H1 (cell line): Measurements from ENCODE around the gene SLC26A9. TPM values are rescaled to one million over a fixed set of nuclear protein-coding genes. Genes with fewer than 3 reads are reported as not detected.

Source experiments
- CTCF ChIA-PET: fragments of 300-600 bp; sonication (Branson Sonifier 250); formaldehyde crosslinking; loops from one replicate; lab custom pipeline; 2021; ENCODE audit not compliant: partially characterized antibody; lab: Charles Lee
- POLR2A ChIA-PET: fragments of 300-600 bp; sonication (Branson Sonifier 250); formaldehyde crosslinking; loops from one replicate; lab custom pipeline; 2021; ENCODE audit warnings: inconsistent platforms; ENCODE audit not compliant: partially characterized antibody; lab: Charles Lee
- DNase-seq, 2 experiments: peaks; one replicate each; pipeline versions ENCODE4 v3.0.0 to v3.0.0-alpha.2; 2010 to 2022; ENCODE audit warnings: low spot score in 2 of 2, low read depth in 1 of 2, mixed read lengths in 1 of 2
- FAIRE-seq: peaks from 2 replicates; lab custom pipeline; 2011; peaks lifted over from hg19 to GRCh38; lab: Jason Lieb, UNC
- H2AFZ ChIP-seq: 2 replicates; pipeline ENCODE4 v1.8.1; 2012; ENCODE audit warnings: low read length, inconsistent platforms
- H2AK5ac ChIP-seq: 2 replicates; pipeline ENCODE4 v1.6.1; 2013; ENCODE audit warnings: low read depth, low read length
- H2BK120ac ChIP-seq: replicated peaks from 2 replicates; pipeline ENCODE3; 2013; ENCODE audit warnings: low read depth, low read length, inconsistent platforms
- H2BK12ac ChIP-seq: 2 replicates; pipeline ENCODE4 v1.6.1; 2013; ENCODE audit warnings: low read depth, low read length
- H2BK15ac ChIP-seq: 2 replicates; pipeline ENCODE4 v1.6.1; 2013; ENCODE audit warnings: low read length
- H2BK20ac ChIP-seq: 2 replicates; pipeline ENCODE4 v1.6.1; 2013; ENCODE audit warnings: low read length
- H2BK5ac ChIP-seq: 2 replicates; pipeline ENCODE4 v1.6.1; 2013; ENCODE audit warnings: low read depth, low read length
- H3K14ac ChIP-seq: 2 replicates; pipeline ENCODE4 v1.6.1; 2013; ENCODE audit warnings: inconsistent platforms; ENCODE audit not compliant: insufficient read length
- H3K18ac ChIP-seq: 2 replicates; pipeline ENCODE4 v1.6.1; 2013; ENCODE audit warnings: low read length; ENCODE audit errors: extremely low read depth
- H3K23ac ChIP-seq: 2 replicates; pipeline ENCODE4 v1.6.1; 2013; ENCODE audit warnings: inconsistent platforms; ENCODE audit not compliant: insufficient read length
- H3K23me2 ChIP-seq: 2 replicates; pipeline ENCODE4 v1.6.1; 2013; ENCODE audit warnings: low read depth, low read length
- H3K27ac ChIP-seq: 2 replicates; pipeline ENCODE4 v1.6.1; 2011; ENCODE audit warnings: low read depth, low read length, inconsistent platforms
- H3K27me3 ChIP-seq, 4 experiments: replicated peaks in 1 of 4; 1 replicate in 1 of 4; 2 replicates in 3 of 4; pipeline versions ENCODE4 v1.6.1 to v1.8.1; 2011 to 2013; ENCODE audit warnings: low read length in 3 of 4, mild to moderate bottlenecking in 3 of 4, inconsistent platforms in 2 of 4, mixed read lengths in 2 of 4, moderate library complexity in 1 of 4; ENCODE audit not compliant: control insufficient read depth in 3 of 4, insufficient read depth in 3 of 4; ENCODE audit errors: extremely low read depth in 1 of 4
- H3K36me3 ChIP-seq, 4 experiments: 2 replicates each; pipeline versions ENCODE4 v1.6.1 to v1.8.1; 2011 to 2013; ENCODE audit warnings: mild to moderate bottlenecking in 4 of 4, low read length in 3 of 4, moderate library complexity in 2 of 4, control low read depth in 1 of 4, inconsistent platforms in 1 of 4; ENCODE audit not compliant: insufficient read depth in 4 of 4, control insufficient read depth in 2 of 4
- H3K4ac ChIP-seq: replicated peaks from 2 replicates; pipeline ENCODE3; 2013; ENCODE audit warnings: low read length, low read depth, mixed read lengths, inconsistent platforms; ENCODE audit not compliant: insufficient read length
- H3K4me1 ChIP-seq, 4 experiments: replicated peaks in 1 of 4; 1 replicate in 1 of 4; 2 replicates in 3 of 4; pipeline versions ENCODE4 v1.6.1 to v1.8.1; 2011 to 2013; ENCODE audit warnings: low read length in 3 of 4, inconsistent platforms in 2 of 4, mixed read lengths in 1 of 4; ENCODE audit not compliant: insufficient read depth in 4 of 4, control insufficient read depth in 3 of 4
- H3K4me2 ChIP-seq, 2 experiments: 2 replicates each; pipeline versions ENCODE4 v1.6.1 to v1.8.1; 2011 to 2013; ENCODE audit warnings: low read depth in 2 of 2, low read length in 2 of 2, control low read depth in 1 of 2, inconsistent platforms in 1 of 2, mild to moderate bottlenecking in 1 of 2; ENCODE audit not compliant: insufficient read depth in 1 of 2
- H3K4me3 ChIP-seq, 4 experiments: fragments of 200-600, 300-600 bp in 1 of 4; sonication (generic), shearing (Covaris generic), sonication (Bioruptor Twin) in 1 of 4; 2 replicates each; pipeline versions ENCODE4 v1.5.1 to v1.8.1; 2011 to 2016; ENCODE audit warnings: low read length in 4 of 4, low read depth in 3 of 4, control low read depth in 2 of 4, inconsistent platforms in 2 of 4, mild to moderate bottlenecking in 2 of 4, mixed read lengths in 1 of 4, moderate library complexity in 1 of 4; ENCODE audit not compliant: insufficient read depth in 2 of 4; ENCODE audit errors: extremely low read depth in 1 of 4
- H3K56ac ChIP-seq: replicated peaks from 2 replicates; pipeline ENCODE3; 2013; ENCODE audit warnings: low read depth, mild to moderate bottlenecking, mixed read lengths, low read length, inconsistent platforms; ENCODE audit not compliant: insufficient read length
- H3K79me1 ChIP-seq: 2 replicates; pipeline ENCODE4 v1.6.1; 2013; ENCODE audit warnings: low read depth, low read length, control low read depth
- H3K79me2 ChIP-seq, 2 experiments: 2 replicates each; pipeline versions ENCODE4 v1.6.1 to v1.8.1; 2012 to 2013; ENCODE audit warnings: low read length in 2 of 2, mild to moderate bottlenecking in 2 of 2, inconsistent platforms in 1 of 2; ENCODE audit not compliant: insufficient read depth in 2 of 2, control insufficient read depth in 1 of 2
- H3K9ac ChIP-seq, 4 experiments: replicated peaks in 1 of 4; 1 replicate in 1 of 4; 2 replicates in 3 of 4; pipeline versions ENCODE4 v1.6.1 to v1.8.1; 2011 to 2013; ENCODE audit warnings: low read depth in 3 of 4, low read length in 3 of 4, control low read depth in 2 of 4, mild to moderate bottlenecking in 2 of 4, moderate library complexity in 2 of 4, inconsistent platforms in 1 of 4; ENCODE audit errors: extremely low read depth in 1 of 4
- H3K9me3 ChIP-seq, 2 experiments: 2 replicates each; pipeline versions ENCODE4 v1.6.1 to v1.8.1; 2012 to 2013; ENCODE audit warnings: mild to moderate bottlenecking in 2 of 2, moderate library complexity in 2 of 2, control low read depth in 1 of 2, inconsistent platforms in 1 of 2, low read depth in 1 of 2, low read length in 1 of 2, mixed read lengths in 1 of 2; ENCODE audit not compliant: insufficient read depth in 2 of 2
- H4K20me1 ChIP-seq, 2 experiments: replicated peaks in 1 of 2; 2 replicates each; pipeline versions ENCODE3 to v1.8.1; 2011 to 2013; ENCODE audit warnings: inconsistent platforms in 2 of 2, low read length in 2 of 2, mild to moderate bottlenecking in 1 of 2; ENCODE audit not compliant: insufficient read depth in 2 of 2, control insufficient read depth in 1 of 2
- H4K5ac ChIP-seq: 2 replicates; pipeline ENCODE4 v1.6.1; 2013; ENCODE audit warnings: low read length, low read depth, mixed read lengths, inconsistent platforms; ENCODE audit not compliant: insufficient read length
- H4K8ac ChIP-seq: 2 replicates; pipeline ENCODE4 v1.8.0; 2013; ENCODE audit warnings: mild to moderate bottlenecking, moderate library complexity, low read length, inconsistent platforms; ENCODE audit not compliant: insufficient read depth; ENCODE audit errors: extremely low read depth
- H4K91ac ChIP-seq: replicated peaks from 2 replicates; pipeline ENCODE3; 2013; ENCODE audit warnings: low read length, mixed read lengths, inconsistent platforms; ENCODE audit not compliant: insufficient read length
- CEBPB ChIP-seq: IDR thresholded peaks from 2 replicates; pipeline ENCODE4 v1.6.1; 2012; ENCODE audit warnings: low read depth, low read length
- MAFK ChIP-seq: IDR thresholded peaks from 2 replicates; pipeline ENCODE4 v1.6.1; 2012; ENCODE audit warnings: low read depth, mild to moderate bottlenecking, improper control_type of control experiment, low read length
- SIN3A ChIP-seq, 2 experiments: IDR thresholded peaks in 1 of 2; conservative IDR thresholded peaks in 1 of 2; 2 replicates each; pipeline ENCODE4 v1.6.1; 2011 to 2012; ENCODE audit warnings: low read length in 2 of 2, improper control_type of control experiment in 1 of 2, low read depth in 1 of 2, mild to moderate bottlenecking in 1 of 2
- SUZ12 ChIP-seq: fragments of 200-600 bp; sonication (generic); IDR thresholded peaks from 2 replicates; pipeline ENCODE4 v1.6.1; 2012; ENCODE audit warnings: mild to moderate bottlenecking, inconsistent platforms, low read length, moderate library complexity, mixed read lengths
- WGBS, 2 experiments: shearing (Covaris generic) in 1 of 2; methylation state at CpG; one replicate each; pipeline versions ENCODE4 v1.1.6 to v1.1.7; 2013 to 2015; ENCODE audit warnings: low lambda C conversion rate in 2 of 2, mixed read lengths in 2 of 2, inconsistent platforms in 1 of 2, low coverage in 1 of 2, missing lambda C conversion rate in 1 of 2; ENCODE audit not compliant: insufficient replicate concordance in 2 of 2, insufficient coverage in 1 of 2, insufficient read length in 1 of 2; ENCODE audit errors: extremely low coverage in 1 of 2, missing lambda C conversion rate in 1 of 2; 5-methylcytosine and 5-hydroxymethylcytosine counted together
- polyA plus RNA-seq, 7 experiments: library from polyadenylated mRNA; depleted of rRNA in 3 of 7; stranded (reverse) in 5 of 7; unstranded in 2 of 7; fragments of >200 nt in 5 of 7; fragments of 200-250 nt in 2 of 7; gene quantifications; 1 replicate in 5 of 7; 2 replicates in 1 of 7; 4 replicates in 1 of 7; pipeline versions ENCODE4 v1.2.1 to v1.2.3, GENCODE V29; 2011 to 2013; ENCODE audit warnings: missing spikeins in 2 of 7, mixed read lengths in 2 of 7
- total RNA-seq: library from RNA; stranded (reverse); fragmentation: NEBNext Ultra II Directional; extraction: Animal tissue kit (Norgen Biotek cat#: 25700); gene quantifications from 2 replicates; pipeline ENCODE4 v1.2.1, GENCODE V29; 2021

The SLC26A9 gene
- total and polyA plus RNA-seq, 2 of the 8 experiments (the other 6 are each of a cell fraction or from before 2014, with no cell fraction given), result not detected

DNA sequence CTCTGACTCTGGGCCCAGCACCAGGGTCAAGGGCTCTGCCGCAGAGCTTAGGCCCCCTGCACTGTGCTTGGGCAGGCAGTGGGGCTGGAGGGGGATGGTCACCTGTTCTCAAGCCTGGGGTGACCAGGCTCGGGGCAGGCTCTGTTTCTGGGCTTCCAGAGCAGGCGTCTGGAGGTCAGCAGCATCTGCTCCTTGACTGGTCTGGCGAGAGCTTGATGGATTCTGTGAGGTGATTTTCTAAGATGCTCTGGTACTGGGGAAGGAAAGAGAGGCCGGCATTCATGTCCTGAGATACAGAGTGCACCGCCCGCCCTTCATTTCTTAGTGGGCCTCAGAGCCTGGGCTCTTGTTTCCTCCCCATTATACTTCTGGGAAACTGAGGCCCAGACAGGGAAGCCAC is 35.4 kb upstream of the SLC26A9 start:
- Histone ChIP-seq H3K27ac (no peak overlapping the region), H3K9ac (no peak overlapping the region), H3K36me3 (no peaks in the 10 kb centered on the region; a peak in 1 of 8 replicates), H3K14ac (no peak overlapping the region), H2BK12ac (no peak overlapping the region), H3K79me1 (peaks cover 5% of the 10 kb centered on the region), H3K4me2 (no peak overlapping the region), H3K23me2 (peaks cover 15% of the 10 kb centered on the region), H3K9me3 (peaks cover 0 to 3% of the 10 kb centered on the region in 2 experiments; a peak in 1 of 4 replicates), H3K4ac (no peak overlapping the region), H2AK5ac (no peak overlapping the region), H3K23ac (no peak overlapping the region), H4K20me1 (peaks cover 0 to 16% of the 10 kb centered on the region in 2 experiments), H2BK20ac (no peak overlapping the region), H3K79me2 (no peaks in the 10 kb centered on the region), H3K18ac (no peak overlapping the region), H3K27me3 (no peaks in the 10 kb centered on the region), H4K91ac (no peak overlapping the region), H3K4me3 (no peak overlapping the region), H2BK5ac (no peak overlapping the region), H2BK15ac (no peak overlapping the region), H3K4me1 (no peaks in the 10 kb centered on the region; a peak in 1 of 7 replicates), H2AFZ (no peak overlapping the region), H4K8ac (peak overlapping the region; percentile 39), H4K5ac (no peak overlapping the region), H3K56ac (no peak overlapping the region), H2BK120ac (no peak overlapping the region)
- DNase-seq (no peak), FAIRE-seq (no peak)
- POLR2A ChIA-PET, result no interaction called here
- TF ChIP-seq SUZ12 (no peak), SIN3A (conservative IDR thresholded peaks at IDR 0.05 in 1 of 2, IDR thresholded peaks at IDR 0.05 in 1 of 2; ENCODE audit: low read depth in 1 of 2, low read length in 2 of 2) (no peak), CEBPB (no peak), MAFK (no peak)
- CTCF ChIA-PET, result interaction anchor here (0.7 to 13.6 kb wide), 24 partner anchors 8 to 390 kb away, joined by 3 to 394 read pairs (median 20); partner anchors contain the start of genes RAB29 and SLC26A9
- WGBS, 2 experiments, result 86% methylated on average over 7 of the region's 7 CpGs; no CpG with 5 or more reads in 1 of the 2 experiments
